ENCODE data around the gene ATN1.

Gene ATN1

GRCh38 chr12:6978188-6978587 lies 50.4 kb downstream of the ATN1 start:
- TF ChIP-seq CTCF (IDR thresholded peaks at IDR 0.05; ENCODE audit: borderline replicate concordance, extremely low read depth, low read length, poor library complexity, severe bottlenecking), result no peak
- no peak for TF ChIP-seq EZH2 (IDR thresholded peaks at IDR 0.05; ENCODE audit: borderline replicate concordance, low read depth, low read length, severe bottlenecking)
- Histone ChIP-seq H3K4me3 (ENCODE audit: low read depth in 1 of 2, low read length in 2 of 2) (no peak overlapping the region), H3K27ac (ENCODE audit: low read length) (no peak overlapping the region), H3K4me1 (ENCODE audit: insufficient read depth, low read length) (no peaks in the 10 kb centered on the region), H3K9me3 (ENCODE audit: insufficient read depth, low read length, severe bottlenecking) (no peaks in the 10 kb centered on the region), H3K9ac (ENCODE audit: low read depth, low read length) (no peak overlapping the region), H3K79me2 (ENCODE audit: insufficient read depth, low read length) (peaks cover 8% of the 10 kb centered on the region; the same call in 1 of the 2 replicates), H3K36me3 (ENCODE audit: insufficient read depth, low read length) (peaks cover 89% of the 10 kb centered on the region), H3K4me2 (ENCODE audit: insufficient read depth, low read length) (no peak overlapping the region), H3K27me3 (ENCODE audit: insufficient read depth, low read length, poor library complexity) (no peaks in the 10 kb centered on the region), H2AFZ (ENCODE audit: low read depth, low read length) (no peak overlapping the region), H4K20me1 (ENCODE audit: insufficient read depth, low read length) (peaks cover 5% of the 10 kb centered on the region; the same call in 1 of the 2 replicates)
- DNase-seq (no peak), ATAC-seq (ENCODE audit: insufficient read depth, low read depth) (0 out of 3 replicates have a peak, but pooled peaks have one; percentile 10)

DNA sequence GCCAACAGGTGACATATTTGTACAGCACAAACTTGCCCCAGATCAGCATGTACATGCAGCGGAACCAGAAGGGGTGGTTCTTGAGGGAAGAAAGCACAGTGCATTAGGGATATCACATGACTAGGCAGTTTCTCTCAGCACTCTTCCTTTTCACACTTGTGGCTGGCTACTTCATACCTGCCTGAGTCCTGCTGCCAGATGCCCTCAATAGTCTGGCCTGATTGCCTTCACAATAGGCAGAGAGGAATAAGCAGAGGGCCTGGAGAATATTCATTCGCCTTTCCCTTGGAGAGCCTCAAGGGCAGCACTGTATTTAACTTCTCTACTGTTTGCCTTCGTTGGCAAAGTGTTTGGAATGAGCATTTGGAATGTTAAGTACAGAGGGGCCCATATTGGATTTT lies 50.9 kb downstream of the ATN1 start:
- H2AFZ ChIP-seq (ENCODE audit: low read depth, low read length), result no peak overlapping the region
- peaks cover 5% of the 10 kb centered on the region; the same call in 1 of the 2 replicates for H4K20me1 ChIP-seq (ENCODE audit: insufficient read depth, low read length)
- no peak for DNase-seq
- peaks cover 92% of the 10 kb centered on the region for H3K36me3 ChIP-seq (ENCODE audit: insufficient read depth, low read length)
- H3K9me3 ChIP-seq (ENCODE audit: insufficient read depth, low read length, severe bottlenecking), result no peaks in the 10 kb centered on the region
- no peak overlapping the region for H3K9ac ChIP-seq (ENCODE audit: low read depth, low read length)
- H3K4me1 ChIP-seq (ENCODE audit: insufficient read depth, low read length), result no peaks in the 10 kb centered on the region
- ATAC-seq (ENCODE audit: insufficient read depth, low read depth), result peak; percentile 20; the same call in 2 of the 3 replicates
- peaks cover 6% of the 10 kb centered on the region; the same call in 1 of the 2 replicates for H3K79me2 ChIP-seq (ENCODE audit: insufficient read depth, low read length)
- H3K27ac ChIP-seq (ENCODE audit: low read length), result no peak overlapping the region
- TF ChIP-seq CTCF (IDR thresholded peaks at IDR 0.05; ENCODE audit: borderline replicate concordance, extremely low read depth, low read length, poor library complexity, severe bottlenecking) (no peak), EZH2 (IDR thresholded peaks at IDR 0.05; ENCODE audit: borderline replicate concordance, low read depth, low read length, severe bottlenecking) (no peak)
- H3K4me3 ChIP-seq (ENCODE audit: low read depth in 1 of 2, low read length in 2 of 2), result no peak overlapping the region
- H3K4me2 ChIP-seq (ENCODE audit: insufficient read depth, low read length), result no peak overlapping the region
- H3K27me3 ChIP-seq (ENCODE audit: insufficient read depth, low read length, poor library complexity), result no peaks in the 10 kb centered on the region

DNA sequence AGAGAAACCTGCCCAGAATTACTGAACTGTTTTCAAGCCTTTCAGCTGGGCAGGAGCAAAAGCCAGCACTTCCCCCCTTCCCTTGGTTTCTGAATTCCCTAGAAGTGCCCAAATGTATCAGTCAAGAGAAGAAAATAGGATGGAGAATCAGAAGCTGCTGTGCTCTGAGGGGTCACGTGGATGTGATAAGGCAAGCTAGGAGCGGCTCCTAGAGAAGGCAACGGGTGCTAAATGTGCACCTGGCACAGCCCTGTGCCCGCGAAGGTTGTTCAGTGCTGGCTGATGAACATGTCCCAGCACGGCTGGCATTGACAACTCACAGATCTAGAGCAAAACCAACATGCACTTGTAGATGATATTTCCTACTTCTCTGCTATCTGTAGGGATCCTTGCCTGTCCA lies 51.3 kb downstream of the ATN1 start:
- H3K36me3 ChIP-seq (ENCODE audit: insufficient read depth, low read length), result peaks cover 91% of the 10 kb centered on the region
- H3K79me2 ChIP-seq (ENCODE audit: insufficient read depth, low read length), result peaks cover 2% of the 10 kb centered on the region; the same call in 1 of the 2 replicates
- peak; percentile 21; the same call in 1 of the 3 replicates for ATAC-seq (ENCODE audit: insufficient read depth, low read depth)
- peaks cover 4% of the 10 kb centered on the region; the same call in 1 of the 2 replicates for H4K20me1 ChIP-seq (ENCODE audit: insufficient read depth, low read length)
- DNase-seq, result no peak
- H3K27ac ChIP-seq (ENCODE audit: low read length), result no peak overlapping the region
- no peak overlapping the region for H3K4me3 ChIP-seq (ENCODE audit: low read depth in 1 of 2, low read length in 2 of 2)
- no peak overlapping the region for H2AFZ ChIP-seq (ENCODE audit: low read depth, low read length)
- no peak overlapping the region for H3K9ac ChIP-seq (ENCODE audit: low read depth, low read length)
- H3K4me2 ChIP-seq (ENCODE audit: insufficient read depth, low read length), result no peak overlapping the region
- H3K9me3 ChIP-seq (ENCODE audit: insufficient read depth, low read length, severe bottlenecking), result no peaks in the 10 kb centered on the region
- no peaks in the 10 kb centered on the region for H3K4me1 ChIP-seq (ENCODE audit: insufficient read depth, low read length)
- no peaks in the 10 kb centered on the region for H3K27me3 ChIP-seq (ENCODE audit: insufficient read depth, low read length, poor library complexity)
- TF ChIP-seq EZH2 (IDR thresholded peaks at IDR 0.05; ENCODE audit: borderline replicate concordance, low read depth, low read length, severe bottlenecking) (no peak), CTCF (IDR thresholded peaks at IDR 0.05; ENCODE audit: borderline replicate concordance, extremely low read depth, low read length, poor library complexity, severe bottlenecking) (no peak)

All from DND-41 (cell line).